A549 (cell line): ENCODE results near the gene BOC.

Source experiments
- BCL3 ChIP-seq: fragments of >200 bp; sonication (Bioruptor Twin); formaldehyde crosslinking; IDR thresholded peaks from 3 replicates; pipeline ENCODE4 v1.6.1; 2016
- CHD4 ChIP-seq: fragments of 200-600 bp; sonication (generic); IDR thresholded peaks from 2 replicates; pipeline ENCODE4 v1.6.1; 2016; ENCODE audit warnings: antibody characterized with exemption, mild to moderate bottlenecking, borderline replicate concordance
- CTCF ChIP-seq: fragments of >200 bp; sonication (Bioruptor Twin); formaldehyde crosslinking; IDR thresholded peaks from 3 replicates; pipeline ENCODE4 v1.5.1; 2016
- ELK1 ChIP-seq: fragments of 150-350 bp; IDR thresholded peaks from 2 replicates; pipeline ENCODE4 v1.6.1; 2014; ENCODE audit warnings: low read depth, mild to moderate bottlenecking, low read length
- EP300 ChIP-seq, 2 experiments: fragments of >200 bp; sonication (Bioruptor Twin); formaldehyde crosslinking; IDR thresholded peaks; 2 replicates in 1 of 2; 3 replicates in 1 of 2; pipeline ENCODE4 v1.6.1; 2016 to 2017
- HOXB13 ChIP-seq: fragments of 250-450 bp; sonication (Bioruptor Pico); IDR thresholded peaks from 2 replicates; pipeline ENCODE4 v1.5.0; 2020; ENCODE audit warnings: low read depth, mild to moderate bottlenecking, moderate library complexity
- JUN ChIP-seq, 2 experiments: fragments of >200 bp; sonication (Bioruptor Twin); formaldehyde crosslinking; IDR thresholded peaks; 2 replicates in 1 of 2; 3 replicates in 1 of 2; pipeline ENCODE4 v1.6.1; 2016 to 2017
- MAZ ChIP-seq: fragments of 150-350 bp; IDR thresholded peaks from 2 replicates; pipeline ENCODE4 v1.6.1; 2014; ENCODE audit warnings: antibody characterized with exemption, low read depth, low read length, borderline replicate concordance
- POLR2A ChIP-seq: IDR thresholded peaks from 2 replicates; pipeline ENCODE4 v1.6.1; 2012; ENCODE audit warnings: mild to moderate bottlenecking, low read length
- RAD21 ChIP-seq, 2 experiments: fragments of >200 bp in 1 of 2; sonication (Bioruptor Twin) in 1 of 2; formaldehyde crosslinking in 1 of 2; IDR thresholded peaks in 1 of 2; conservative IDR thresholded peaks in 1 of 2; 2 replicates in 1 of 2; 3 replicates in 1 of 2; pipeline ENCODE4 v1.6.1; 2012 to 2018; ENCODE audit warnings: inconsistent platforms in 1 of 2
- RFX5 ChIP-seq: fragments of 450-650 bp; IDR thresholded peaks from 2 replicates; pipeline ENCODE4 v1.7.1; 2014; ENCODE audit warnings: antibody characterized with exemption, mild to moderate bottlenecking, moderate library complexity
- TP53 ChIP-seq: fragments of 250-450 bp; sonication (Bioruptor Pico); IDR thresholded peaks from 2 replicates; pipeline ENCODE4 v1.5.0; 2021; ENCODE audit warnings: mild to moderate bottlenecking, moderate library complexity
- TF ChIP-seq, protein P1 (sequence below): fragments of 450-650 bp; IDR thresholded peaks from 2 replicates; pipeline ENCODE4 v1.6.1; 2014; ENCODE audit warnings: antibody characterized with exemption

- no peak for TF ChIP-seq RFX5
- TF ChIP-seq MAZ = no peak
- TF ChIP-seq JUN (IDR thresholded peaks at IDR 0.05) = no peak
- TF ChIP-seq CTCF = no peak
- TF ChIP-seq TP53 (CRISPR knock-in tag) = no peak
- TF ChIP-seq HOXB13 (CRISPR knock-in tag) = no peak
- TF ChIP-seq CHD4 = no peak
- TF ChIP-seq BCL3 = no peak
- no peak for TF ChIP-seq EP300 (IDR thresholded peaks at IDR 0.05)
- TF ChIP-seq POLR2A = no peak
- no peak for TF ChIP-seq RAD21 (conservative IDR thresholded peaks at IDR 0.05 in 1 of 2, IDR thresholded peaks at IDR 0.05 in 1 of 2)
- TF ChIP-seq, protein P1, sequence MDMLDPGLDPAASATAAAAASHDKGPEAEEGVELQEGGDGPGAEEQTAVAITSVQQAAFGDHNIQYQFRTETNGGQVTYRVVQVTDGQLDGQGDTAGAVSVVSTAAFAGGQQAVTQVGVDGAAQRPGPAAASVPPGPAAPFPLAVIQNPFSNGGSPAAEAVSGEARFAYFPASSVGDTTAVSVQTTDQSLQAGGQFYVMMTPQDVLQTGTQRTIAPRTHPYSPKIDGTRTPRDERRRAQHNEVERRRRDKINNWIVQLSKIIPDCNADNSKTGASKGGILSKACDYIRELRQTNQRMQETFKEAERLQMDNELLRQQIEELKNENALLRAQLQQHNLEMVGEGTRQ = no peak
- TF ChIP-seq ELK1 = no peak
Observed at GRCh38 chr3:113304856-113305540, 93.6 kb downstream of the BOC start.
